Glomerular endothelial cell (primary cell): Measurements from ENCODE around the gene ERGIC3. TPM values are rescaled to one million over a fixed set of nuclear protein-coding genes. Genes with fewer than 3 reads are reported as not detected.
"Not testable (repeated sequence)": the region's sequence is repeated elsewhere in the genome, so short reads cannot be mapped to it uniquely, and the experiment has no call there.

Source experiments
- DNase-seq: peaks from one replicate; pipeline ENCODE4 v3.0.0-alpha.2; 2011; ENCODE audit warnings: low read depth, low spot score; ENCODE audit errors: extremely low read depth
- total RNA-seq: library from RNA; depleted of rRNA; stranded (reverse); fragments of >200 nt; gene quantifications from 2 replicates; pipeline ENCODE4 v1.2.3, GENCODE V29; 2015

Gene ERGIC3
- total RNA-seq, 1 donor from 2014 or later: 170 TPM

DNA sequence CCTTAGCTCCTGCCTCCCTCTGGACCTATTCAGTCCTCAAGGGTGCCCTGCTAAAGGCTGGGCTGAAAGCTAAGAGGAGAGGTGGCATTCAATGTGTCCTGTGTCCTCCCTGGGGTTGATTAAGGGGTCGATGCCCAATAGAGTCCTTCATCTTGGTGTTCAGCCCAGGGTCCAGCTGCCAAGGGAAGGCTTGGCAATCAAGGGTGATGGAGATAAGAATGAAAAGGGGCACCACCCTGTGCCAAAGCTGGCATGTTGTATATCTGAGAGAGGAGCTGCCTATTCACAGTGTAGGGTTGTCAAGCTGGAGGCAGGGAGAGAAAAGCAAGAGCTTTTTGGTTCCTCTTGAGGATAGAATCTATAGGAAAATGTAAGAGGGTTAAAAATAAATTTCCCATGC, 24.8 kb upstream of the ERGIC3 start:
- DNase-seq: no peak

DNA sequence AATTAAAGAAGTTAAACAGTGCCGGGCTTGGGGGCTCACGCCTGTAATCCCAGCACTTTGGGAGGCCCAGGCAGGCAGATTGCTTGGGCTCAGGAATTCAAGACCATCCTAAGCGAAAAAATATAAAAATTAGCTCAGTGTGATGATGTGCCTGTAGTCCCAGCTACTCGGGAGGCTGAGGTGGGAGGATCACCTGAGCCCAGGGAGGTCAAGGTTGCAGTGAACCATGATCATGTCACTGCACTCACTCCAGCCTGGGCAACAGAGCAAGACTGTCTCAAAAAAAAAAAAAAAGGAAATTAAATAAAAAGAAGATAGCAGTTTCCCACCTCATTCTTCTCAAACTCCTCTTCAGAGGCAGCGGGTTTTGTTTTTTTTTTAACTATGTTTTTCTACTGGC, 24.1 kb upstream of the ERGIC3 start:
- not testable (repeated sequence) for DNase-seq

DNA sequence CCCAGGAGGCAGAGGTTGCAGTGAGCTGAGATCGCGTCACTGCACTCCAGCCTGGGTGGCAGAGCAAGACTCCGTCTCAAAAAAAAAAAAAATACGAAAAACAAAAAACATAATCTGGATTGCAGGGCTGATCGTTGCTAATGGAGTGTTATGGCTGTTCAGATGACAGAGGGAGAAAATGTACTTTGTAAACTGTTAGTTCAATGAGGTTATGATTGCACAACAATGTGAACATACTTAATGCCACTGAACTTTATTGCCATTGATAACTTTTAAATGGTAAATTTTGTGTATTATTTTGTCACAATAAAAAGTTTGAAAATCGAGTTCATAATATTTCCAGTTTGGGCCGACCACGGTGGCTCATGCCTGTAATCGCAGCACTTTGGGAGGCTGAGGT, 22.9 kb upstream of the ERGIC3 start:
- DNase-seq: no peak

DNA sequence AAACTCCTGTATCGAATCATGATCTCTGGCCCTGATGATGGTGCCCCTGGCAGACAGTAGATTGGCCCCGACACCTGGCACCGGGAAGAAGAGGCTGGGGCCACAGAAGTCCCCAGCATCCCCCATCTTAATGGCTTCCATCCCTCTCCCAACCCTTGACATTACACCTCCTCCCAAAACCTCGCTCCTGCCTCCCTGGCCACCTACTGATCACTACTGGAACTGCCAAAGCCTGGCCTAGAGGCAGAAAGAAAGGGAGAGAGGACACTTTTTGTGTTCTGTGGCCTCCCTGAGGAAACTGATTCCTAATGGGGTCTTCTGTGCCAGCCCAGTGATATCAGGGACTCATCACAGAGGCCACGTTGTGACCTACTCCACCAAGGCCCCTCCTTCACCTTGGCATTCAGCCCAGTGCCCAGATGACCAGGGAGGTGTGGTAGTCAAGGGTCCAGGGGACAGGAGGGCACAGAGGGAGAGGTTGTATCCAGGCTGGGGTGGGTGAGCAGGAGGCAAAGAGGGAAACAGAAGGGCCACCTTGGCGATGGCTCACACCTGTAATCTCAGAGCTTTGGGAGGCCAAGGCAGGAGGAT, 18.5 kb upstream of the ERGIC3 start:
- DNase-seq: no peak

DNA sequence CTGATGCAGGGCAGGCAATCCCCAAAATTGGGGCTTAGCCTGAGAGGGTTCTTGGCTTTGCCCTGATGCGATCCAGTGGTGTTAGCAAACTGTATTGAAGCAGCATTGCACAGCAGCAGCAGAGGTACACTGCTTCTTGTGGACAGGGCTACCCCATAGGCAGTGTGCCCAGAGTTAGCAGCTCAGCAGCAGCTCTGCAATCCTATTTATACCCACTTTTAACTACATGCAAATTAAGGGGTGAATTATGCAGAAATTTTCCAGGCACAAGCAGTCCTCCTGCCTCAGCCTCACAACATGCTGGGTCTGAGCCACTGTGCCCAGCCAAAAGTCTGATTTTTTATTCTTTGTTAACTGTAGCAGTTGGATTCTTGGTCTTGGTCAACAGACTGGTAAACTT, 16.2 kb upstream of the ERGIC3 start:
- DNase-seq: no peak

DNA sequence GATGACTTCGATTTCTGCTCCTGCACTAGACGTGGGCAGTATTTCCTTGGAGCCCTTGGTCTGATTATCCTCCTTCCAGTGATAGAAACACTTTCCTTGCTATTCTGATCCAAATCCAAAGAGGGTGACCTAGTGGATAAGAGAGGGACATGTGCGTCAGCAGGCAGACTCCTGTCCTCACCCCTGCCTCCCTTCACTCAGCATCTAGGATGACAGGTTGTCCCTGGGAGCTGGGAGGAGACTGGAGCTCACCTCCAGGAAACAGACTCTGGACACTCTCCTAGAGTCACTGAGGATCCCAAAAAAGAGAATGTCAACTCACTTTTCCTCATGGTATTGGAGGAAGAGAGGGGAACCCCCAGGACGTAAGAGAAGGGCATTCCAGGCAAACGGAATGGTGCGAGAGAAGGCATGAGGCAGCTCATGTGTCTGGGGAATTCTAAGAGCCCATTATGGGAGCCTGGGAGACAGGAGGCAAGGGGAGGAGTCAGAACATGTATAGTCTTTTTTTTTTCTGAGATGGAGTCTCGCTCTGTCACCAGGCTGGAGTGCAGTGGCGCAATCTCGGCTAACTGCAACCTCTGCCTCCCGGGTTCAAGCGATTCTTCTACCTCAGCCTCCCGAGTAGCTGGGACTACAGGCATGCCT, 14.6 kb upstream of the ERGIC3 start:
- DNase-seq: no peak

DNA sequence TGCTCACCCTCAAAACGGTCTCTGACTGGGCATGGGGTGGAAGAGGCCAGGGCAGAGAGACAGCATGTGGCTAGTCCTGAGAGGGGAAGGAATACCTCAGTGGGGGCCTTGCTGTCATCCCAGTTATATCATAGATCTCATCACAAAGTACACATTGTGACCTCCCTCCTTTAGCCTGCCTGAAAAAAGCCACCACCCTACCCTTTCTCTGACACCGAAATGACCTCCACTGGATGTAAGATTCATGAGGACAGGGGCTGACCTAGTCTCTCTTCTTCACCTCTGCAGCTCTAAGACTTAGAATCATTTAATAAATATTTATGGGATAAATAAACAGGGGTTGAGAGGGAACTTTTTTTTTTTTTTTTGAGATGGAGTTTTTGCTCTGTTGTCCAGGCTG, 12.3 kb upstream of the ERGIC3 start, which contains the start of gene C20orf173:
Gene C20orf173 (minus strand): TSS at position 101 of the 400 bp plus-strand sequence. CDS start 279 bp downstream, outside the sequence.
- DNase-seq: no peak

DNA sequence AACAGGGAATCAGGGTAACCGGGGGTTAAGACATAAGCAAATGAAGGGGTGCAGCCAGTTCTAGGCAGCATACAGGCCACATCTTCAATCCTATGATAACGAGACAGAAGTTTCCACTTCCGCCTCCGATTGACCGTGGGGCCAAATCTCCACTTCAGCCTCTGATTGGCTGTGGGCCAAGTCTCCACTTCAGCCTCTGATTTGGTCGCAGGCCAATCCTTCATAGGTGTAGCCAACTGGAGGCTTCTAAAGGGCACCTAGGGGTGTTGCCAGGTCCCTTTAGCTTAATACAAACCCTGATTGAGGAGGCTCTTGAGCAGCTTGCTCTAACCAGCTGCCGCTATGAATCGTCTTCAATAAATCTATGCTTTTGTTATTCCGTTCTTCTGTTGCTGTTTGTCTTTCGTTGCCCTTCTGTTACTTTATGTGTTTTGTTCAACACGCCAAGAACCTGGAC, 2.1 kb upstream of the ERGIC3 start:
- DNase-seq: no peak

DNA sequence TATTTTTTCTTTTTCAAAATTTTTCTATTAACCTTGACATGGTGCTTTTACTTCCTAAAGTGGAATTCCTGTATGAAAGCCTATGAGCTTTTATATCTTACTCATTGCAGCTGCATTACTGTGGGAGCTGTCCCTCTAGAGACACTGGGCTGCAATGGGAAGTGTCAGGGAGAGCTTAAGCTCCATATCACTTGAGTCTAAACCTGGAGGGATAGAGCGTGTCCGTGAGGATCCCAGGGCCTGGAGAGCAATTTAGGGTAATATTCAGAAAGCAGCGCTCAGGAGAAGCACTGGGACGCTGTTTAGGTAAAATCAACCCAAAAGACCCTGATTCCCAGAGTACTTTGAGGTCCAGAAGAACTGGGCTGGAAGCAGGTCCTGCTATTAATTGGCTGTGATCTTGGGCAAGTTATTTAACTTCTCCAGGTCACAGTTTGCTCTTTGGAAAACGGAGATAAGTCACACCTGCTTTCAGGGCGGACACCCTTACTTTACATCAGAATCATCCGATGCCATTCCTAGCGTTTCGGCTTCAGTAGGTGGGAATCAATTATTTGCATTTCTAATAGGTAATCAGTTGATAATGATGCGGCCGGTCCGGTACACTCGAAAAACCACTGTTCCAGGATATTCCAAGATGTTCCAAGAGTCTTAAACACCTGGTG, 628 bp upstream of the ERGIC3 start:
- no peak for DNase-seq

DNA sequence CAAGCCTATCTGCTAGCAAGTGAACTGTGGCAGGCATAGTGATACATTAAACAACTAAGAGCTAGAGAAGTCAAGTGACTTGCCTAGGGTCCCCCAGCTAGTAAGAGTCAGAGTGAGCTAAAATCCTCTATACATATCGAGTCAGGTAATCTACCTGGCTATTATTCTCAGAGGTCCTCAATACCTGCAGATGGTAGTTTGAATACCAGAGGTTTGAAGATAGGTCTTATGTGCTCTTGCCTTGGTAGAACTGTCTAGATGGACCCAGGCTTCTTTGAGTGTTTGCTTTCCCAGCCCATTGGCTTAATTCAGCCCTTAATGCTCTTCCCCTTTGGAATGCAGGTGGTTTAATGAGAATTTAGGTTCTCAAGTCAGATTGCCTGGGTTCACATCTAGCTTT, 1.1 kb downstream of the ERGIC3 start:
- no peak for DNase-seq

DNA sequence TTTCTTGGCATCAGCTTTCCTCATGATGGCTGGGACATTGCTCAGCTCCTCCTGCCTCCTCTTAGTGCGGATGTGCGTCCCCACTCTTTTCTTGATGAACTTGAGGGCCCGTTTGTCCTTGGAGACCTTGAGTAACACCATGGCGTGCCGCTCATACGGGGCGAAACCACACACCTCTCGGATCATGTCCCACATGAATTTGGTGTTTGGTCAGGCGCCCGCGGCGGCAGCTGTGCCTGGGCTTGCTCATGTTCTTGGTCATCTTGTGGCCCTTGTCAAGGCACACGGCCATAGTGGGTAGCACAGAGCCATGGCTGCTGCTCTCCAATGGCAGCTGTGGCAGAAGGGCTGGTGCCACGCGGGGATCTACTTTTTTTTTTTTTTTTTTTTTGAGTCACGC, 2.6 kb downstream of the ERGIC3 start:
- no peak for DNase-seq

DNA sequence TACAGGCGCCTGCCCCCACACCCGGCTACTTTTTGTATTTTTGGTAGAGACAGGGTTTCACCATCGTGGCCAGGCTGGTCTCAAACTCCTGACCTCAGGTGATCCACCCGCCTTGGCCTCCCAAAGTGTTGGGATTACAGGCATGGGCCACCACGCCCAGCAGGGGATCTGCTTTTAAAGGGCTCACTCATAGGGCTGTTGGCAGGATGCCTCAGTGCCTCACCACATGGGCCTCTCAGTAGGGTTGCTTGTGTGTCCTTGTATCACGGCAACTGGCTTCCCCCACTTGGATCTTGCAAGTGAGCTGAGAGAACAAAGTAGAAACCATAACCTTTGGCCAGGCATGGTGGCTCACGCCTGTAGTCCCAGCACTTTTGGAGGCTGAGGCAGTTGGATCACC, 3.1 kb downstream of the ERGIC3 start:
- DNase-seq: not testable (repeated sequence)

DNA sequence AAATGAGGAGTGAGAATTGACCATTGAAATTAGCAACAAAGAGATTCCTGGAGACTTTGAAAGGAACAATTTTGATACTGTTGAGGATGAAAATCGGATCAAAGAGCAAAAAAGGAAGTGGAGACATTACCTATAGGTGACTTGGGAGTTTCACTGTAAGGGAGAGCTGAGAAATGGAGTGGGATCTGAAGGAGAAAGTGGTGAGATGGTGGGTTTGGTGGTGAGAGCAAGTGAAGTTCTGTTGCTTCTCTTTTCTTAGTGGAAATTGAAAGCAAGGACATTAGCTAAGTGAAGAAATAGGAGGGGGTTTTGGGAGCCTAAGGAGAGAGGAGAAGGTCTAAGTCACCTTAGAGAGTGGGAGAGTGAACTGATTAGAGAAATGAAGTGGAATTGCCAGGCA, 4.2 kb downstream of the ERGIC3 start:
- no peak for DNase-seq

DNA sequence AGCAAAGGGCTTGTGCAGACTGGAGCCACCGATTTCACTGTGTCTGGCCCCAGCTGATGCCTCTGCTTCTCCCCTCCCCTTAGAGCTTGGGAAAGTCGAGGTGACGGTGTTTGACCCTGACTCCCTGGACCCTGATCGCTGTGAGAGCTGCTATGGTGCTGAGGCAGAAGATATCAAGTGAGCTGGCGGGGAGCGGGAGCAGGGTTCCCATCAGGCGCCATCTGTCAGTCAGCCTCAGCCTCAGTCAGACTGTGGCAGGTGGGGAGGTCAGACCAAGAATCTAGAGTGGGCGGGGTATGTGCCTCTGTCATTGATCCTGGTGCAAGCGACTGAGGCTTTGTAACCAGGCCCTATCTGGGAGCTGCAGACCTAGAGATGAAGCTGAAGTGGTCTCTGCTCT, 5.5 kb downstream of the ERGIC3 start:
- DNase-seq: no peak

DNA sequence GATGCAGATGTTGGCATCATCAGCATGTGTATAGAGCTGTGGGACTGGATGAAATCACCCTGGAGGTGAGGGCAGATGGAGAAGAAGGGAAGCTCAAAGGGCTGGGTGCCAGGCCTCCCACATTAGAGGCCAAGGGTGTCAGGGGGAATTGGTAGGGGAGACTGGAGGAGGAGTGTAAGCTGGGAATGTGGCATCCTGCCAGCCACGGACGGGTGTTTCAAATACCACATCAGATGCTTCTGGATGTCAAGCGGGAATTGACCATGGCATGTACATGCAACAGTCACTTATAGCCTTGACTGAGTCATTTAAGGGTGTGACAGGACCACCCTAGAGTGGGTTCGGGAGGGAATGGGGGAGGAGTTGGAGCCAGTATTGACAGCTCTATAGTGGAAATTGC, 9.6 kb downstream of the ERGIC3 start:
- no peak for DNase-seq

DNA sequence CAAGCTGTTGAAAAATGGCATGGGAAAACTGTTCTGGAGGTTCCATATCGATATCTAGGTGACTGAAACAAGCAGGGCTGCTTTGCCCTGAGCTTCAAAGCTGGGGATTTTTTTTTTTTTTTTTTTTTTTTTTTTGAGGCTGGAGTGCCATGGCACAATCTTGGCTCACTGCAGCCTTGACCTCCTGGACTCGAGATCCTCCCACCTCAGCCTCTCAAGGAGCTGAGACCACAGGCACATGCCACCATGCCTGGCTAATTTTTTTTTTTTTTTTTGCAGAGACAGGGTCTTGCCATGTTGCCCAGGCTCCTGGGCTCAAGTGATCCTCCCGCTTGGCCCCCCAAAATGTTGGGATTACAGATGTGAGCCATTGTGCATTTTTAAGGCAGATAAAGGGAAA, 11.0 kb downstream of the ERGIC3 start:
- no peak for DNase-seq

DNA sequence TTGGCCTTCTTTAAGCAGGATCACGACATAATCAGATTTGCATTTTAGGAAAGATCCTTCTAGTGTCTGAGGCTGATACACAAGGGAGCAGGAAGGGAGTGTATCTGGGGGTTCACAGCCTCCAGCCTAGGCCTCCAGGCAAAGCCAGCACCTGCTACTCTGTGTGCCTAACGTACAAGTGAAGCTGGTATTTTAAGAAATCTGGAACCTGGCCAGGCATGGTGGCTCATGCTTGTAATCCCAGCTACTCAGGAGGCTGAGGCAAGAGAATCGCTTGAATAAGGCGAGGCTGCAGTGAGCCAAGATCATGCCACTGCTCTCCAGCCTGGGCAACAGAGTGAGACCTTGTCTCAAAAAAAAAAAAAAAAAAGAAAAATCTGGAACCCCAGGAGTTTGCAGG, 13.6 kb downstream of the ERGIC3 start:
- DNase-seq: not testable (repeated sequence)

DNA sequence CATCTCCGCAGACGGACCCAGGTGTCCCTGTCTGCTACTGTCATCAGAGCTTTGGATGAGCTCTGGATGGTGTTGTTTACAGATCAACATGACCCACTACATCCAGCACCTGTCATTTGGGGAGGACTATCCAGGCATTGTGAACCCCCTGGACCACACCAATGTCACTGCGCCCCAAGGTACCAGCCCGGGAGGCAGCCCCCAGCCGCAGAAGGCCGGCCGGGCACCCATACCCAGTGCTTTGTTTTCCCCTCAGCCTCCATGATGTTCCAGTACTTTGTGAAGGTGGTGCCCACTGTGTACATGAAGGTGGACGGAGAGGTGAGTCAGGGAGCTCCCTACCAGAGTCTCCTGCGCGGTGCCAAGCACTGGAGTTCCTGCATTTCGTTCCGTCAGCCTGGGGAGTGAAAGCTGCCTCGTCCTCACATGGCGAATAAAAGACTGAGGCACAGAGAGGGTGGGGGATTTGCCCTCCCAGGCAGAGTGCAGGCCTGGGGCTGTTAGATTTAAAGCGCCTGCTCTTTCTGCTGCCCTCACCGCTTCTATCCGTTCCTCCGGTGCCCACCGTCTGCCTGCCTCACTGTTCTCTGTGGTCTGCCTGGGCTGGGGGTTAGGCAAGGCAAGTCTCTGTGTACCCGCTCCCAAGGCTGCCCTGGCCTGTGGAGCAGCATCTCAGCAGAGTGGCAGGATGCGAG, 14.2 kb downstream of the ERGIC3 start:
- DNase-seq: no peak

DNA sequence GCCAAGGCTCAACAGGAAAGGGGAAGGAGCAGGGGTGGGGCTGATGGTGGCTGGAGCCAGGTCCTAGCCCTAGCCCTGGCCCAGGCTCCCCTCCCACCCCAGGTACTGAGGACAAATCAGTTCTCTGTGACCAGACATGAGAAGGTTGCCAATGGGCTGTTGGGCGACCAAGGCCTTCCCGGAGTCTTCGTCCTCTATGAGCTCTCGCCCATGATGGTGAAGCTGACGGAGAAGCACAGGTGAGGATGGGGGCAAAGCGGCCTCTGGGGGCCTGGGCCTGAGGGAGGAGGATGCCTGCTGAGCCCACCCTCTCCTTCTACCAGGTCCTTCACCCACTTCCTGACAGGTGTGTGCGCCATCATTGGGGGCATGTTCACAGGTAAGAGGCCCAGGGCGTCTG, 15.0 kb downstream of the ERGIC3 start:
- no peak for DNase-seq

DNA sequence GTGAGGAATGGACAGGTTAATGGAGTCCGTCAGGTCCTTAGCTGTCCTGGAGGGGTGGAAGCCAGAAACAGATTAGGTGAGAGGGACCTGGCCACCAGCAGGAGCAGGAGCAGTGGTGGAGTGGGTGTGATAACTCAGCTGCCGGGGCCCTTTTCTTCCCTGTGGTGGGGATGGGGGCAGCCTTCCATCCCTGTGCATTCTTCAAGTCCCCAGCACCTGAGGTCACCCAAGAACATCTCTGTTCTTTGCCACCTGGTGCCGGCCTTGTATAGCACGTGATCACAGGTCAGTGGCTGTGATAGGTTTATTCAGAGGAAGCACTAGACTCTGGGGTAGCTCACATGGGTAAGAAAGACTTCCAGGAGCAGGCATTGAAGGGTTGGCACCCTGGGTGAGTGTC, 16.6 kb downstream of the ERGIC3 start:
- DNase-seq: no peak

DNA sequence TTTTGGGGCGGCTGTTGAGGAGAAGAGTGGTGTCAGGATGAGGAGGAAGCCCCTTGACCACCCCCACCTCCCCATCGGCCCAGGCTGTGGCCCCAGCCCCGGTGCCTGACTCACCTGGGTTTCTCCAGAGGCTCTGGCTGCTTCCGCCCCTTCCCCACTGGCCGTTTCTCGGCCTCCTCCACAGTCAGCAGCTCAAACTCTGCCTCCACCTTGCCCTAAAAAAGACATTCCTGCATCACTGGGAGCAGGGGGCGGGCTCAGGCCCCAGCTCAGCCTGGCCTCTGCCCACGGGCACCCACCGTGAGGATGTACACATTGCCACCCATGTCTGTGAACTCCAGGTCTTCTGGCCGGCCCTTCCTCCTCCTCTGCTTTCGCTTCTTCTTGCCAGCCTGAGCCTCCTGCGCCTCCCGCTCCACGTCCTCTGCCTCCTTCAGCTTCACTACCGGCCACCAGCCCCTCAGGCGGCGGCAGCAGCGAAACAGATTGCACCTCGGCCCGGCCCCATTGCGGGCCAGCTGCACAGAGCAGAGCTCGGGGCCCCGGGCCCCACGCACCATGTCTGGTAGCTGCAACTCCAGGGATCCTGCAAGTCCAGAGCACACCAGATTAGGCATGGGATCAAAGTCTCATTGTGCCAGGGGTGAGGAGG, 17.3 kb downstream of the ERGIC3 start:
- no peak for DNase-seq
